Keratinocyte (primary cell): ENCODE data around the gene ANKRD27. TPM values are rescaled to one million over a fixed set of nuclear protein-coding genes. Genes with fewer than 3 reads are reported as not detected.

ENCODE experiments used
- DNase-seq: peaks from one replicate; pipeline ENCODE4 v3.0.0-alpha.2; 2011; ENCODE audit warnings: low read depth, missing footprints, low spot score
- FAIRE-seq: peaks from 2 replicates; lab custom pipeline; 2011; peaks lifted over from hg19 to GRCh38; lab: Jason Lieb, UNC
- H2AFZ ChIP-seq: 2 replicates; pipeline ENCODE4 v1.6.0; 2012; ENCODE audit warnings: low read length, control low read depth, inconsistent platforms; ENCODE audit not compliant: control insufficient read depth
- H3K27ac ChIP-seq: 2 replicates; pipeline ENCODE4 v1.5.1; 2011; ENCODE audit warnings: low read length; ENCODE audit not compliant: control insufficient read depth, insufficient read depth
- H3K27me3 ChIP-seq: 3 replicates; pipeline ENCODE4 v1.6.0; 2011; ENCODE audit warnings: low read length; ENCODE audit not compliant: control insufficient read depth, insufficient read depth; ENCODE audit errors: extremely low read depth
- H3K36me3 ChIP-seq, 2 experiments: 2 replicates in 1 of 2; 3 replicates in 1 of 2; pipeline ENCODE4 v1.5.1; 2011; ENCODE audit warnings: low read length in 2 of 2, mild to moderate bottlenecking in 1 of 2; ENCODE audit not compliant: control insufficient read depth in 2 of 2, insufficient read depth in 2 of 2; ENCODE audit errors: extremely low read depth in 1 of 2
- H3K4me1 ChIP-seq: 3 replicates; pipeline ENCODE4 v1.5.1; 2011; ENCODE audit warnings: low read length; ENCODE audit not compliant: control insufficient read depth, insufficient read depth; ENCODE audit errors: extremely low read depth
- H3K4me2 ChIP-seq: 3 replicates; pipeline ENCODE4 v1.6.0; 2011; ENCODE audit warnings: low read depth, low read length; ENCODE audit not compliant: control insufficient read depth, insufficient read depth; ENCODE audit errors: extremely low read depth
- H3K4me3 ChIP-seq, 3 experiments: fragments of 200-600 bp in 1 of 3; sonication (generic) in 1 of 3; 2 replicates in 2 of 3; 3 replicates in 1 of 3; pipeline ENCODE4 v1.5.1; 2011 to 2016; ENCODE audit warnings: low read length in 3 of 3, mild to moderate bottlenecking in 3 of 3, control low read depth in 2 of 3, inconsistent platforms in 1 of 3, low read depth in 1 of 3, mixed read lengths in 1 of 3, mixed run types in 1 of 3, moderate library complexity in 1 of 3; ENCODE audit not compliant: control insufficient read depth in 2 of 3, insufficient read depth in 2 of 3; ENCODE audit errors: extremely low read depth in 1 of 3
- H3K79me2 ChIP-seq: 2 replicates; pipeline ENCODE4 v1.6.0; 2012; ENCODE audit warnings: low read length; ENCODE audit not compliant: control insufficient read depth, insufficient read depth
- H3K9ac ChIP-seq: 3 replicates; pipeline ENCODE4 v1.6.0; 2011; ENCODE audit warnings: low read length; ENCODE audit not compliant: control insufficient read depth, insufficient read depth; ENCODE audit errors: extremely low read depth
- H3K9me1 ChIP-seq: 3 replicates; pipeline ENCODE4 v1.6.0; 2011; ENCODE audit warnings: low read length; ENCODE audit not compliant: control insufficient read depth, insufficient read depth; ENCODE audit errors: extremely low read depth
- H3K9me3 ChIP-seq: 2 replicates; pipeline ENCODE4 v1.5.1; 2012; ENCODE audit warnings: low read depth, low read length; ENCODE audit not compliant: control insufficient read depth
- H4K20me1 ChIP-seq: 3 replicates; pipeline ENCODE4 v1.6.0; 2011; ENCODE audit warnings: low read length; ENCODE audit not compliant: control insufficient read depth, insufficient read depth; ENCODE audit errors: extremely low read depth
- EZH2 ChIP-seq: IDR thresholded peaks from one replicate; pipeline ENCODE4 v1.6.1; 2012; ENCODE audit warnings: inconsistent platforms, mild to moderate bottlenecking, low read length, moderate library complexity
- dilution Hi-C: fragments of 300-500 bp; cut with MboI; formaldehyde crosslinking; loops from one replicate; pipeline ENCODE4 v1.7.0; 2020; ENCODE audit warnings: low sequenced_read_pairs; ENCODE audit not compliant: extremely low pct_ligation_motif_present
- polyA plus RNA-seq, 5 experiments: library from polyadenylated mRNA; depleted of rRNA in 3 of 5; stranded (reverse) in 3 of 5; stranded (forward) in 1 of 5; unstranded in 1 of 5; fragments of >200 nt; gene quantifications; 1 replicate in 1 of 5; 2 replicates in 3 of 5; 3 replicates in 1 of 5; pipeline versions ENCODE4 v1.2.1 to v1.2.3, GENCODE V29; 2011 to 2012; ENCODE audit warnings: missing spikeins in 2 of 5, low read depth in 1 of 5, low replicate concordance in 1 of 5
- TF ChIP-seq, protein P1 (sequence below), 3 experiments: IDR thresholded peaks in 1 of 3; conservative IDR thresholded peaks in 1 of 3; optimal IDR thresholded peaks in 1 of 3; 2 replicates in 2 of 3; 3 replicates in 1 of 3; pipeline versions ENCODE3 to v1.5.1; 2011; ENCODE audit warnings: low read length in 3 of 3, mild to moderate bottlenecking in 3 of 3, moderate library complexity in 2 of 3, control low read depth in 1 of 3, inconsistent platforms in 1 of 3; ENCODE audit not compliant: insufficient read depth in 2 of 3; ENCODE audit errors: extremely low read depth in 1 of 3

Gene ANKRD27
- polyA plus RNA-seq, 1 donor (not counting 4 experiments of a cell fraction or from before 2014, with no cell fraction given): 34.5 TPM

DNA sequence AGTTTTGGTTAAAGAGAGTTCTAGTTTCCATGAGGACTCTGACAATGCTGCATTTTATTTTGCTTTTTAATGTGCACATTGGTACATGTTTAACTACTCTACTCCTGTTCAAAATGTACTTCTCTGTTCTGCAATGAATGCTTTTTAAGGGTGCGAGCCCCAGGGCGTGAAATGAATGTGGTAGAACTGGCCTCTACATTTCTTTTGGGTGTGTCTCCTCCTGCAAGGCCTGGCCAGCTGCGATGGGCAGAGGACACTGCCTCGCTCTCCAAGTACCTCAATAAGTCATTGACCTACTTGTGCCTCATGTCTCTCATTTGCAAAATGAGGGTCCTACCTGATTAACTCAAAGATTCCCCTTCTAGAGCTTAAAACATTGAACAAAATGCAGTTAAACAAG is 7.3 kb upstream of the ANKRD27 start:
- H4K20me1 ChIP-seq: no peaks in the 10 kb centered on the region
- H2AFZ ChIP-seq: peak overlapping the region; percentile 37
- H3K4me3 ChIP-seq: no peak overlapping the region
- no peak for TF ChIP-seq EZH2
- TF ChIP-seq, protein P1, sequence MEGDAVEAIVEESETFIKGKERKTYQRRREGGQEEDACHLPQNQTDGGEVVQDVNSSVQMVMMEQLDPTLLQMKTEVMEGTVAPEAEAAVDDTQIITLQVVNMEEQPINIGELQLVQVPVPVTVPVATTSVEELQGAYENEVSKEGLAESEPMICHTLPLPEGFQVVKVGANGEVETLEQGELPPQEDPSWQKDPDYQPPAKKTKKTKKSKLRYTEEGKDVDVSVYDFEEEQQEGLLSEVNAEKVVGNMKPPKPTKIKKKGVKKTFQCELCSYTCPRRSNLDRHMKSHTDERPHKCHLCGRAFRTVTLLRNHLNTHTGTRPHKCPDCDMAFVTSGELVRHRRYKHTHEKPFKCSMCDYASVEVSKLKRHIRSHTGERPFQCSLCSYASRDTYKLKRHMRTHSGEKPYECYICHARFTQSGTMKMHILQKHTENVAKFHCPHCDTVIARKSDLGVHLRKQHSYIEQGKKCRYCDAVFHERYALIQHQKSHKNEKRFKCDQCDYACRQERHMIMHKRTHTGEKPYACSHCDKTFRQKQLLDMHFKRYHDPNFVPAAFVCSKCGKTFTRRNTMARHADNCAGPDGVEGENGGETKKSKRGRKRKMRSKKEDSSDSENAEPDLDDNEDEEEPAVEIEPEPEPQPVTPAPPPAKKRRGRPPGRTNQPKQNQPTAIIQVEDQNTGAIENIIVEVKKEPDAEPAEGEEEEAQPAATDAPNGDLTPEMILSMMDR (optimal IDR thresholded peaks at IDR 0.05 in 1 of 3, IDR thresholded peaks at IDR 0.05 in 1 of 3, conservative IDR thresholded peaks at IDR 0.05 in 1 of 3; ENCODE audit: extremely low read depth in 1 of 3, insufficient read depth in 2 of 3, low read length in 3 of 3): no peak
- dilution Hi-C loops: no loop called here
- no peak overlapping the region for H3K27ac ChIP-seq
- no peaks in the 10 kb centered on the region for H3K79me2 ChIP-seq
- no peaks in the 10 kb centered on the region for H3K36me3 ChIP-seq
- H3K4me1 ChIP-seq: peaks cover 4% of the 10 kb centered on the region
- DNase-seq (no peak), FAIRE-seq (no peak)
- H3K4me2 ChIP-seq: no peak overlapping the region
- no peak overlapping the region for H3K9ac ChIP-seq
- no peaks in the 10 kb centered on the region for H3K9me3 ChIP-seq
- peaks cover 6% of the 10 kb centered on the region for H3K27me3 ChIP-seq
- H3K9me1 ChIP-seq: no peaks in the 10 kb centered on the region

DNA sequence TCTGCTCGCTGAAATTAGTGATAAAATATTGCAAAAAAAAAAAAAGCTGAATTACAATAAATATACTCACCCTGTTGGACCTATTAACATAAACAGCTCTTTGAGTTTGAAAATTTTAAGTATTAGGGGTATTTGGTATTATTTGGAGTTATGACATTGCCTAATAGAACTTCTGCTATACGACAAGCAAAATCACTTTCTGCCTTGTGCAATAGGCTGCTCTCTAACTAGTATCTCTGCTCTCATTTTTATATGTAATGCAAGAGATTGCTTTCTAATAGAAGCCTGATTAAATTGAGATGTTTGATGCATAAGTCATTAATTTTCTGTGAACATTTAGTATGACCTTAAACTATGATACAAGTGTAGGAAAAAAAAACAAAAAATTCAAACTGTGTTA is 6.0 kb upstream of the ANKRD27 start:
- Histone ChIP-seq H3K27me3 (peaks cover 19% of the 10 kb centered on the region), H4K20me1 (no peaks in the 10 kb centered on the region)
- no peak for FAIRE-seq

More for the DNA sequence above, 6.0 kb upstream of the ANKRD27 start:
- Histone ChIP-seq H3K4me3 (no peak overlapping the region), H3K9ac (no peak overlapping the region), H3K36me3 (no peaks in the 10 kb centered on the region), H3K79me2 (no peaks in the 10 kb centered on the region), H3K4me1 (peaks cover 4% of the 10 kb centered on the region), H3K9me1 (no peaks in the 10 kb centered on the region), H3K9me3 (no peaks in the 10 kb centered on the region), H2AFZ (no peak overlapping the region), H3K27ac (no peak overlapping the region), H3K4me2 (no peak overlapping the region)
- DNase-seq: no peak
- TF ChIP-seq, protein P1 (optimal IDR thresholded peaks at IDR 0.05 in 1 of 3, IDR thresholded peaks at IDR 0.05 in 1 of 3, conservative IDR thresholded peaks at IDR 0.05 in 1 of 3; ENCODE audit: extremely low read depth in 1 of 3, insufficient read depth in 2 of 3, low read length in 3 of 3): no peak
- TF ChIP-seq EZH2: no peak
- dilution Hi-C loops: no loop called here
